Hepatocyte (in vitro differentiated cells): ENCODE results near the gene GNAS. TPM values are rescaled to one million over a fixed set of nuclear protein-coding genes. Genes with fewer than 3 reads are reported as not detected.

Experiments
- DNase-seq: peaks from one replicate; pipeline ENCODE4 v3.0.0-alpha.2; 2016; ENCODE audit warnings: low spot score
- H2AFZ ChIP-seq: fragments of 200-600 bp; sonication (generic); 2 replicates; pipeline ENCODE4 v1.6.0; 2016; ENCODE audit warnings: antibody characterized with exemption, mild to moderate bottlenecking
- H3K27ac ChIP-seq: fragments of 200-600 bp; sonication (generic); 2 replicates; pipeline ENCODE4 v1.5.1; 2016; ENCODE audit warnings: mild to moderate bottlenecking
- H3K27me3 ChIP-seq: fragments of 200-600 bp; sonication (generic); 2 replicates; pipeline ENCODE4 v1.6.1; 2016
- H3K36me3 ChIP-seq: fragments of 200-600 bp; sonication (generic); replicated peaks from 2 replicates; pipeline ENCODE4 v1.5.1; 2016; ENCODE audit warnings: low read depth; ENCODE audit not compliant: insufficient read depth
- H3K4me1 ChIP-seq: fragments of 200-600 bp; sonication (generic); 2 replicates; pipeline ENCODE4 v1.5.1; 2016; ENCODE audit warnings: mild to moderate bottlenecking, moderate library complexity; ENCODE audit not compliant: insufficient read depth
- H3K4me2 ChIP-seq: fragments of 200-600 bp; sonication (generic); 2 replicates; pipeline ENCODE4 v1.6.0; 2016
- H3K4me3 ChIP-seq: fragments of 200-600 bp; sonication (generic); 2 replicates; pipeline ENCODE4 v1.5.1; 2016; ENCODE audit warnings: mild to moderate bottlenecking
- H3K79me2 ChIP-seq: fragments of 200-600 bp; sonication (generic); 2 replicates; pipeline ENCODE4 v1.6.0; 2017; ENCODE audit warnings: mild to moderate bottlenecking
- H3K9me2 ChIP-seq: fragments of 200-600 bp; sonication (generic); replicated peaks from 2 replicates; pipeline ENCODE4 v1.6.0; 2017; ENCODE audit warnings: mild to moderate bottlenecking; ENCODE audit not compliant: insufficient read depth
- H3K9me3 ChIP-seq: fragments of 200-600 bp; sonication (generic); 2 replicates; pipeline ENCODE4 v1.5.1; 2016; ENCODE audit warnings: low read depth, mild to moderate bottlenecking
- H4K20me1 ChIP-seq: fragments of 200-600 bp; sonication (generic); 2 replicates; pipeline ENCODE4 v1.6.0; 2016; ENCODE audit warnings: mild to moderate bottlenecking; ENCODE audit not compliant: insufficient read depth, poor library complexity, severe bottlenecking
- EZH2 ChIP-seq: fragments of 200-600 bp; sonication (generic); IDR thresholded peaks from 2 replicates; pipeline ENCODE4 v1.6.1; 2016; ENCODE audit warnings: antibody characterized with exemption, mild to moderate bottlenecking, borderline replicate concordance
- EZH2phosphoT487 ChIP-seq: fragments of 200-600 bp; sonication (generic); IDR thresholded peaks from one replicate; pipeline ENCODE4 v1.6.1; 2018; ENCODE audit warnings: antibody characterized with exemption, mild to moderate bottlenecking, low read depth, moderate library complexity; ENCODE audit not compliant: unreplicated experiment, severe bottlenecking
- WGBS: methylation state at CpG from one replicate; pipeline ENCODE4 v1.1.6; 2016; ENCODE audit warnings: low lambda C conversion rate; ENCODE audit errors: missing lambda C conversion rate; 5-methylcytosine and 5-hydroxymethylcytosine counted together
- polyA plus RNA-seq: library from polyadenylated mRNA; unstranded; fragments of >200 nt; fragmentation: Nextera tagmentation; extraction: Ambion mirVana; gene quantifications from 2 replicates; pipeline ENCODE4 v1.2.1, GENCODE V29; 2016
- total RNA-seq: library from RNA; depleted of rRNA; stranded (reverse); fragments of >200 nt; gene quantifications from 2 replicates; pipeline ENCODE4 v1.2.3, GENCODE V29; 2014
- TF ChIP-seq, protein P1 (sequence below): fragments of 200-600 bp; sonication (generic); IDR thresholded peaks from 2 replicates; pipeline ENCODE4 v1.5.1; 2016; ENCODE audit warnings: antibody characterized with exemption, mild to moderate bottlenecking; ENCODE audit not compliant: poor library complexity

Gene GNAS
- total and polyA plus RNA-seq, 2 experiments from 2014 or later = 897 to 1,649 TPM

DNA sequence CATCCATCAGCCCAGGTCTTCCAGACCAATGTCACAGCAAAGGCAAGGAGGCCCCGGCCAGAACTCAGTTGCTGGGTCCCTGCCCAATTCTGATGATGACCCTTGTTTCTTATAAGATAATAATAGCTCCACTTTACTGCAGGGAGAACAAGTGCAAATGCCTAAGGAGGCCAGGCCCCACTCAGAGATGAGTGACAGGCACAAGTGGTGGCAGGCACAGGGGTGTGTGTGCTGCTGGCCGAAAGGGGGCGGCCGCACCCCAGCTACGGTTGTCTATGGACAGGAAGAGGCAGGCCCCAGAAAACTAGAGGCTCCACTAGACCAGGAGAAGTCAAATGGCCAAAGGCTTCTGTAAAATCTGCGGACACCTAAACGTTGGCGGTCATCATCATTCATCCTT, 30.4 kb upstream of the GNAS start:
- TF ChIP-seq EZH2phosphoT487 (no peak), EZH2 (no peak)
- TF ChIP-seq, protein P1, sequence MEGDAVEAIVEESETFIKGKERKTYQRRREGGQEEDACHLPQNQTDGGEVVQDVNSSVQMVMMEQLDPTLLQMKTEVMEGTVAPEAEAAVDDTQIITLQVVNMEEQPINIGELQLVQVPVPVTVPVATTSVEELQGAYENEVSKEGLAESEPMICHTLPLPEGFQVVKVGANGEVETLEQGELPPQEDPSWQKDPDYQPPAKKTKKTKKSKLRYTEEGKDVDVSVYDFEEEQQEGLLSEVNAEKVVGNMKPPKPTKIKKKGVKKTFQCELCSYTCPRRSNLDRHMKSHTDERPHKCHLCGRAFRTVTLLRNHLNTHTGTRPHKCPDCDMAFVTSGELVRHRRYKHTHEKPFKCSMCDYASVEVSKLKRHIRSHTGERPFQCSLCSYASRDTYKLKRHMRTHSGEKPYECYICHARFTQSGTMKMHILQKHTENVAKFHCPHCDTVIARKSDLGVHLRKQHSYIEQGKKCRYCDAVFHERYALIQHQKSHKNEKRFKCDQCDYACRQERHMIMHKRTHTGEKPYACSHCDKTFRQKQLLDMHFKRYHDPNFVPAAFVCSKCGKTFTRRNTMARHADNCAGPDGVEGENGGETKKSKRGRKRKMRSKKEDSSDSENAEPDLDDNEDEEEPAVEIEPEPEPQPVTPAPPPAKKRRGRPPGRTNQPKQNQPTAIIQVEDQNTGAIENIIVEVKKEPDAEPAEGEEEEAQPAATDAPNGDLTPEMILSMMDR = no peak
- Histone ChIP-seq H3K79me2 (no peaks in the 10 kb centered on the region), H3K36me3 (no peaks in the 10 kb centered on the region), H3K9me2 (no peaks in the 10 kb centered on the region), H3K4me2 (no peak overlapping the region), H4K20me1 (no peaks in the 10 kb centered on the region), H3K4me1 (no peaks in the 10 kb centered on the region), H3K4me3 (no peak overlapping the region), H3K27ac (no peak overlapping the region), H3K9me3 (no peaks in the 10 kb centered on the region), H2AFZ (no peak overlapping the region), H3K27me3 (no peaks in the 10 kb centered on the region)
- 93% methylated on average over 8 of the region's 8 CpGs for WGBS
- no peak for DNase-seq

DNA sequence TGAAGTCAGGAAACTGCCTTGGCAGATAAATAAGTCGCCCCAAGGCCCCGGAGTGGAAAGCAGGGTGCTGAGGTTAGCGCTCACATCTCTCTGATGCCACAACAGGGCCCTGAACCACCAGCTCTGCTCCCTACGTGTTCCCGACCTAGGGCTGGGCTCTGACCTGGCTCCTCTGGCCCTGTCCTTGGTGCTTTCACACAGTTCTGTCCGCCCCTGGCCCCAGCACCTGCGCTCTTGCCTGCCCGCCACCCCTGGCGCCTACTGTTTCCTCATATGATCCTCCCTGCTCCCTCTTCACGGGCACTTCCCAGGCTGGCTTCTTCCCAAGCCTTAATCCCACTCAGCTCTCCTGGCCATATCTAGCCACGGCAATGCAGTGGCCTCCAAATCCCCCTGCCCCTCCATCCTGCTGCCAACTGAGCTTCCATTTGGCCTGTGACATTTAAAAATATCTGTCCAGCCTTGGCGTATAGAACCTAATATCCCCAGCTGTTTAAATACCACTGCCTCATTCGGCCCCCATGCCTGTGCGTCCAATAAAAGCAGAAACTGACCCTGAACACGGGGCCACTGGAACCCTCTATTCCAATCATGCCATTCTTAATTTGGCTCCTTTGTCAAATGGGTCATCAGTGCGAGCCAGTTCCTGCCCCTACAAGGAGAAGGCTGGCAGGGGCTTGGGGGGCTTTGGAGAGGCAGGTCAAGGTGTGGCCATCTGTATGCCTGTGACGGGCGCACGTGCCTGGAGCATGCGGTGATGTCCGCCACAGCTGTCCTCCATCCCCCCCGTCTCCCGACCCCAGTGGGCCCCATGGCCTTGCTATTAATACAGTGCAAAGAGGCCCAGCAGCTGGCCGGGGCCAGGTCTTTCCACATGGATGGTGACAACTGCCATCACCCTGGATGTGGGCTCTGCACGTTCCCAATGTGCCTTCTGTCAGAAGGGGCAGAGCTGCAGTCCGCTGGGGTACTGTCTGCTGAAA, 29.5 kb upstream of the GNAS start:
- TF ChIP-seq, protein P1 = no peak
- TF ChIP-seq EZH2phosphoT487 = no peak
- TF ChIP-seq EZH2 = no peak
- no peaks in the 10 kb centered on the region for H3K4me1 ChIP-seq
- H3K27me3 ChIP-seq = no peaks in the 10 kb centered on the region
- no peak overlapping the region for H3K4me3 ChIP-seq
- WGBS = 91% methylated on average over 26 of the region's 26 CpGs
- H4K20me1 ChIP-seq = no peaks in the 10 kb centered on the region
- H3K36me3 ChIP-seq = no peaks in the 10 kb centered on the region
- H2AFZ ChIP-seq = no peak overlapping the region
- no peak for DNase-seq
- no peak overlapping the region for H3K27ac ChIP-seq
- no peak overlapping the region for H3K4me2 ChIP-seq
- H3K9me2 ChIP-seq = no peaks in the 10 kb centered on the region
- no peaks in the 10 kb centered on the region for H3K79me2 ChIP-seq
- no peaks in the 10 kb centered on the region for H3K9me3 ChIP-seq

DNA sequence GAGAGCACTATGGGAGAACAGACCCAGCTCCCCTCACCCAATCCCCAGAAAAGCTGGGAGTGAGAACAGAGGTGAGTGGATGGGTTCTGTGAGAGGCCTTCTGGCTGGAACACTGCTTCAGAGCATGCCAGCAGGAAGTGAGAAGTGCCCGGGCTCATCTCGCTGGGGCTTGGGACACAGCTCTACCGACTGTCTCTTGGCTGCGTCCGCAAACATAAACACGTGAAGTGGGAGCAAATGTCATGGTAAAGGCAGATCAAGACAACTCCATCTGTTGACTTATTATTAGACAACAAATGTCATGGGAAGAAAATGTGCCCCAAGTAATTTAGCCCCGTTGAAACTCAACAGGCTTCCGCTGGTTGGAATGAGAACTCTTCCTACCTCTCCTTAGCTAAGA, 27.7 kb upstream of the GNAS start:
- Histone ChIP-seq H3K4me1 (no peaks in the 10 kb centered on the region), H3K36me3 (no peaks in the 10 kb centered on the region), H4K20me1 (no peaks in the 10 kb centered on the region), H3K4me2 (no peak overlapping the region), H3K9me2 (no peaks in the 10 kb centered on the region), H3K27ac (no peak overlapping the region), H3K79me2 (no peaks in the 10 kb centered on the region), H3K9me3 (no peaks in the 10 kb centered on the region), H3K27me3 (no peaks in the 10 kb centered on the region), H2AFZ (no peak overlapping the region), H3K4me3 (no peak overlapping the region)
- TF ChIP-seq, protein P1 = no peak
- no peak for TF ChIP-seq EZH2phosphoT487
- no peak for DNase-seq
- 94% methylated on average over 8 of the region's 8 CpGs for WGBS
